ENCODE data around the gene SH3GL3. TPM values are rescaled to one million over a fixed set of nuclear protein-coding genes. Genes with fewer than 3 reads are reported as not detected.

The SH3GL3 gene
- polyA plus RNA-seq, 1 of the 3 experiments (the other 2 are of a cell fraction) = not detected

GRCh38 chr15:83665480-83665879 lies 218.3 kb downstream of the SH3GL3 start:
- no peaks in the 10 kb centered on the region for H3K79me2 ChIP-seq (ENCODE audit: insufficient read depth)
- H3K9me3 ChIP-seq = no peaks in the 10 kb centered on the region; the same call in 1 of the 2 replicates
- no peak for TF ChIP-seq CHD2 (IDR thresholded peaks at IDR 0.05; ENCODE audit: low read length, partially characterized antibody)
- no peak for TF ChIP-seq RFX5 (IDR thresholded peaks at IDR 0.05; ENCODE audit: low read length)
- no peak for TF ChIP-seq SMC3 (IDR thresholded peaks at IDR 0.05; ENCODE audit: low read depth, low read length)
- TF ChIP-seq GABPA (IDR thresholded peaks at IDR 0.05; ENCODE audit: low read depth) = no peak
- no peak for TF ChIP-seq GATA2 (CRISPR knock-in tag; IDR thresholded peaks at IDR 0.05)
- no peak for TF ChIP-seq MAX (IDR thresholded peaks at IDR 0.05; ENCODE audit: low read depth)
- TF ChIP-seq, protein P1, sequence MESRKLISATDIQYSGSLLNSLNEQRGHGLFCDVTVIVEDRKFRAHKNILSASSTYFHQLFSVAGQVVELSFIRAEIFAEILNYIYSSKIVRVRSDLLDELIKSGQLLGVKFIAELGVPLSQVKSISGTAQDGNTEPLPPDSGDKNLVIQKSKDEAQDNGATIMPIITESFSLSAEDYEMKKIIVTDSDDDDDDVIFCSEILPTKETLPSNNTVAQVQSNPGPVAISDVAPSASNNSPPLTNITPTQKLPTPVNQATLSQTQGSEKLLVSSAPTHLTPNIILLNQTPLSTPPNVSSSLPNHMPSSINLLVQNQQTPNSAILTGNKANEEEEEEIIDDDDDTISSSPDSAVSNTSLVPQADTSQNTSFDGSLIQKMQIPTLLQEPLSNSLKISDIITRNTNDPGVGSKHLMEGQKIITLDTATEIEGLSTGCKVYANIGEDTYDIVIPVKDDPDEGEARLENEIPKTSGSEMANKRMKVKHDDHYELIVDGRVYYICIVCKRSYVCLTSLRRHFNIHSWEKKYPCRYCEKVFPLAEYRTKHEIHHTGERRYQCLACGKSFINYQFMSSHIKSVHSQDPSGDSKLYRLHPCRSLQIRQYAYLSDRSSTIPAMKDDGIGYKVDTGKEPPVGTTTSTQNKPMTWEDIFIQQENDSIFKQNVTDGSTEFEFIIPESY (IDR thresholded peaks at IDR 0.05; ENCODE audit: borderline replicate concordance, low read depth) = no peak
- no peak for TF ChIP-seq USF1 (IDR thresholded peaks at IDR 0.05; ENCODE audit: borderline replicate concordance, low read depth)
- TF ChIP-seq FOXM1 (IDR thresholded peaks at IDR 0.05; ENCODE audit: low read depth) = no peak
- TF ChIP-seq EZH2phosphoT487 (IDR thresholded peaks at IDR 0.05; ENCODE audit: borderline replicate concordance, low read depth) = no peak
- TF ChIP-seq, protein P2, sequence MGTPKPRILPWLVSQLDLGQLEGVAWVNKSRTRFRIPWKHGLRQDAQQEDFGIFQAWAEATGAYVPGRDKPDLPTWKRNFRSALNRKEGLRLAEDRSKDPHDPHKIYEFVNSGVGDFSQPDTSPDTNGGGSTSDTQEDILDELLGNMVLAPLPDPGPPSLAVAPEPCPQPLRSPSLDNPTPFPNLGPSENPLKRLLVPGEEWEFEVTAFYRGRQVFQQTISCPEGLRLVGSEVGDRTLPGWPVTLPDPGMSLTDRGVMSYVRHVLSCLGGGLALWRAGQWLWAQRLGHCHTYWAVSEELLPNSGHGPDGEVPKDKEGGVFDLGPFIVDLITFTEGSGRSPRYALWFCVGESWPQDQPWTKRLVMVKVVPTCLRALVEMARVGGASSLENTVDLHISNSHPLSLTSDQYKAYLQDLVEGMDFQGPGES (IDR thresholded peaks at IDR 0.05; ENCODE audit: low read depth, low read length) = no peak
- TF ChIP-seq, protein P3, sequence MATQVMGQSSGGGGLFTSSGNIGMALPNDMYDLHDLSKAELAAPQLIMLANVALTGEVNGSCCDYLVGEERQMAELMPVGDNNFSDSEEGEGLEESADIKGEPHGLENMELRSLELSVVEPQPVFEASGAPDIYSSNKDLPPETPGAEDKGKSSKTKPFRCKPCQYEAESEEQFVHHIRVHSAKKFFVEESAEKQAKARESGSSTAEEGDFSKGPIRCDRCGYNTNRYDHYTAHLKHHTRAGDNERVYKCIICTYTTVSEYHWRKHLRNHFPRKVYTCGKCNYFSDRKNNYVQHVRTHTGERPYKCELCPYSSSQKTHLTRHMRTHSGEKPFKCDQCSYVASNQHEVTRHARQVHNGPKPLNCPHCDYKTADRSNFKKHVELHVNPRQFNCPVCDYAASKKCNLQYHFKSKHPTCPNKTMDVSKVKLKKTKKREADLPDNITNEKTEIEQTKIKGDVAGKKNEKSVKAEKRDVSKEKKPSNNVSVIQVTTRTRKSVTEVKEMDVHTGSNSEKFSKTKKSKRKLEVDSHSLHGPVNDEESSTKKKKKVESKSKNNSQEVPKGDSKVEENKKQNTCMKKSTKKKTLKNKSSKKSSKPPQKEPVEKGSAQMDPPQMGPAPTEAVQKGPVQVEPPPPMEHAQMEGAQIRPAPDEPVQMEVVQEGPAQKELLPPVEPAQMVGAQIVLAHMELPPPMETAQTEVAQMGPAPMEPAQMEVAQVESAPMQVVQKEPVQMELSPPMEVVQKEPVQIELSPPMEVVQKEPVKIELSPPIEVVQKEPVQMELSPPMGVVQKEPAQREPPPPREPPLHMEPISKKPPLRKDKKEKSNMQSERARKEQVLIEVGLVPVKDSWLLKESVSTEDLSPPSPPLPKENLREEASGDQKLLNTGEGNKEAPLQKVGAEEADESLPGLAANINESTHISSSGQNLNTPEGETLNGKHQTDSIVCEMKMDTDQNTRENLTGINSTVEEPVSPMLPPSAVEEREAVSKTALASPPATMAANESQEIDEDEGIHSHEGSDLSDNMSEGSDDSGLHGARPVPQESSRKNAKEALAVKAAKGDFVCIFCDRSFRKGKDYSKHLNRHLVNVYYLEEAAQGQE (IDR thresholded peaks at IDR 0.05; ENCODE audit: low read depth, low read length) = no peak
- TF ChIP-seq USF2 (IDR thresholded peaks at IDR 0.05; ENCODE audit: borderline replicate concordance, low read depth, low read length) = no peak
- TF ChIP-seq FOXJ3 (CRISPR knock-in tag; IDR thresholded peaks at IDR 0.05) = no peak
- no peak for TF ChIP-seq ELF1 (IDR thresholded peaks at IDR 0.05)
- no peak for TF ChIP-seq FOSL2 (IDR thresholded peaks at IDR 0.05; ENCODE audit: borderline replicate concordance, low read depth)
- TF ChIP-seq MEF2A (IDR thresholded peaks at IDR 0.05; ENCODE audit: borderline replicate concordance, low read depth) = no peak
- CTCF ChIA-PET = no interaction called here
- no peaks in the 10 kb centered on the region for H3K9me2 ChIP-seq
- no peak overlapping the region for H2AFZ ChIP-seq (ENCODE audit: low read depth)
- H3K9ac ChIP-seq = no peak overlapping the region
- POLR2A ChIA-PET = no interaction called here
- H3K4me1 ChIP-seq (ENCODE audit: control insufficient read depth in 1 of 2, insufficient read depth in 2 of 2, low read depth in 1 of 2, low read length in 1 of 2) = no peaks in the 10 kb centered on the region
- no peaks in the 10 kb centered on the region; the same call in 1 of the 2 replicates for H3K27me3 ChIP-seq (ENCODE audit: insufficient read depth)
- WGBS (ENCODE audit: low lambda C conversion rate) = 5% methylated on average over 3 of the region's 3 CpGs
- H3K27ac ChIP-seq (ENCODE audit: low read depth in 2 of 2, low read length in 1 of 2) = no peak overlapping the region
- DNase-seq = no peak
- no peak overlapping the region for H3K4me2 ChIP-seq
- no peaks in the 10 kb centered on the region for H4K20me1 ChIP-seq (ENCODE audit: insufficient read depth)
- H3F3A ChIP-seq (replicated peaks; ENCODE audit: insufficient read depth) = no peaks in the 10 kb centered on the region
- no peaks in the 10 kb centered on the region for H3K36me3 ChIP-seq (replicated peaks in 1 of 2; ENCODE audit: control insufficient read depth in 1 of 2, insufficient read depth in 2 of 2, low read length in 1 of 2)
- no peak overlapping the region for H3K4me3 ChIP-seq (ENCODE audit: low read depth in 2 of 2, low read length in 1 of 2)

Measured in SK-N-SH (cell line).